HG02885 (cell line): ENCODE results near the gene MFSD6.
"Not testable (repeated sequence)": the region's sequence is repeated elsewhere in the genome, so short reads cannot be mapped to it uniquely, and the experiment has no call there.

Experiments
- ATAC-seq: cut with Tn5 transposase; IDR thresholded peaks from one replicate; pipeline ENCODE4 v1.9.1; 2021; ENCODE audit warnings: mild to moderate bottlenecking; ENCODE audit not compliant: unreplicated experiment, poor library complexity

Gene MFSD6

GRCh38 chr2:190490502-190490901, 82.3 kb downstream of the MFSD6 start:
- ATAC-seq, result no peak

DNA sequence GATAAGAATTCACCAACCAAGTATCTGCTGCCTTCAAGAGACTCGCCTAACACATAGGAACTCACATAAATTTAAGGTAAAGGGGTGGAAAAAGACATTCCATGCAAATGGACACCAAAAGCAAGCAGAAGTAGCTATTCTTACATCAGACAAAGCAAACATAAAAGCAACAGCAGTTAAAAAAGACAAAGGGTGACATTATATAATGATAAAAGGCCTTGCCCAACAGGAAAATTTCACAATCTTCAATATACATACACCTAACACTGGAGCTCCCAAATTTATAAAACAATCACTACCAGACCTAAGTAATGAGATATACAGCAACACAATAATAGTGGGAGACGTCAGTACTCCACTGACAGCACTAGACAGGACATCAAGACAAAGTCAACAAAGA, 84.9 kb downstream of the MFSD6 start:
- no peak for ATAC-seq

DNA sequence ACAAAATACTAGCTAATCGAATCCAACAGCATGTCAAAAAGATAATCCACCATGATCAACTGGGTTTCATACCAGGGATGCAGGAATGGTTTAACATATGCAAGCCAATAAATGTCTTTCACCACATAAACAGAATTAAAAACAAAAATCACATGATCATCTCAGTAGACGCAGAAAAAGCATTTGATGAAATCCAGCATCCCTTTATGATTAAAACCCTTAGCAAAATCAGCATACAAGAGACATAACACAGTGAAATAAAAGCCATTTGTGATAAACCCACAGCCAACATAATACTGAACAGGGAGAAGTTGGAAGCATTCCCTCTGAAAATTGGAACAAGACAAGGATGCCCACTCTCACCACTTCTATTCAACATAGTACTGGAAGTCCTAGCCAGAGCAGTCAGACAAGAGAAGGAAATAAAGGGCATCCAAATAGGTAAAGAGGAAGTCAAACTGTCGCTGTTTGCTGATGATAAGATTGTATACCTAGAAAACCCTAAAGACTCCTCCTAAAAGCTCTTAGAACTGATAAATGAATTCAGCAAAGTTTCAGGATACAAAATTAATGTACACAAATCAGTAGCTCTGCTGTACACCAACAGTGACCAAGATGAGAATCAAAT, 86.6 kb downstream of the MFSD6 start:
- ATAC-seq, result not testable (repeated sequence)

DNA sequence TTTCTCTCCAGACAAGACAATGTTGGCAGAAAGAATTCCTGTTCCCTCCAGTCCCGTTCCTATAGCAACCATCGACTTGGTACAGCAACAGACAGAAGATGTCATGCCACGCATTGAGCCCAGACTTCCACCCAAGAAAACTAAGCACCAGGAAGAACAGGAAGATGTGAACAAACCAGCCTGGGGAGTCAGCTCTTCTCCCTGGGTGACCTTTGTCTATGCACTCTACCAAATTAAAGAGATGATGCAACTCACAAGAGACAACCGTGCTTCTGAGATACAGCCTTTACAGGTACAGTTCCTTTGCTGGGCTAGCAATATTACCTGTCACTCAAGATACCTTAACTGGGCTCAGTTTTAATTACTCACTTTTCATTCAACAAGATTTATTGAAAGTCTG, 89.3 kb downstream of the MFSD6 start:
- ATAC-seq, result no peak

GRCh38 chr2:190499273-190499672, 91.1 kb downstream of the MFSD6 start:
- no peak for ATAC-seq

DNA sequence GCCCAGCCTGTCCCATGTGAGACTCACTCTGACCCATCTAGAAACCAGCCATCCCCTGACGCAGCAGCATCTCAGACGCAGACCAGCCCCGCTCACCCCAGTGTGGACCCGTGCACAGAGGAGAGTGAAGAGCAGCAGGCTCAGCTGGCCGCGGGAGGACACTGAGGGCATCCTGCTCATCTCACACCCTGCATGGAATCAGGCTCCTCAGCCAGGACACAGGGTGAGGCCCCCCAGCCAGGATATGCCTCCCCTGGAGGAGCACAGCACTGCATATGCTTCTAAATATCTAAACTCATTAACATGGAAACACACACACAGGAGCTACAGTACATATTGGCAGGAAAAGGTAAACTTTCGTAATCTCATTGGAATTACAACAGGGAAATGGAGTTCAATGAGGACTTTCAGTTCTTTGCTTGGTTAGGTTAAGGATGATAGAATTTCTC, 91.9 kb downstream of the MFSD6 start:
- ATAC-seq, result no peak

GRCh38 chr2:190501231-190501630, 93.1 kb downstream of the MFSD6 start:
- no peak for ATAC-seq

GRCh38 chr2:190501702-190502407, 93.7 kb downstream of the MFSD6 start:
- ATAC-seq, result no peak

DNA sequence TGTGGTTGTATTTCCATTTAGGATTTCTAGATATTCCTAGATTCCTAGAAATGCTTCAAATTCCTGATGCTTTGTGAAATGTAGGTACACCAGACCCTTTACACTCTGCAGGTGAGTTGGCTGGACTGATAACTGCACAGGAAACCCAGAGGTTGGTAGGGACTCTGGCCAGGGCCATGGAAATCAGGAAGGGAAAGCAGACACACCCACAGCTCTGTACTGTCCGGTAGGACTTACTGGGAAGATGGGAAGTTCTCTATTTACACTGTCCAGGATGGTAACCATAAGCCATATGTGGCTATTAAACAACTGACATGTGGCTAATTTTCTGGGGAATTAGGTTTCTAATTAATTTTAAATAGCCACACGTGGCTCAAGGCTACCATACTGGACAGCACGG, 94.9 kb downstream of the MFSD6 start:
- no peak for ATAC-seq

GRCh38 chr2:190504912-190505311, 96.8 kb downstream of the MFSD6 start:
- ATAC-seq, result no peak

DNA sequence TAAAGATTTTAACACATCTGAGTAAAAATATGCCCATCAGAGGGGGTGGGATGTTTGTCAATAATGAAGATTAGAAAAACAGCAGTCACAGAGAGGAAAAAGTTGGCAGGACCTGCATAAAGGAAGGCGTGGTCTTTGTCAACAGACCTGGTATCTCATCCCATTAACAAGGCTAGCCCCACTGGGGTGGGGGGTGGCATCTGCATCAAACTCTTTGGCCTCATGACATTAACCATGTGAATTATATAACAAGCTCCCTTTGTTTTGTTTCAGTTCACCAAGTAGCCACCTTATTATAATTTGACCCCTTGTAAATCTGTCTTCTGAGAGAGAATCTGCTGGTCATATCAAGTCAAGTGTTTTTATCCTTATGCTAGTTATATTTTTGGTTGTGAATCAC, 97.5 kb downstream of the MFSD6 start:
- no peak for ATAC-seq

- no peak for ATAC-seq
Observed at GRCh38 chr2:190506666-190507065, 98.5 kb downstream of the MFSD6 start.

DNA sequence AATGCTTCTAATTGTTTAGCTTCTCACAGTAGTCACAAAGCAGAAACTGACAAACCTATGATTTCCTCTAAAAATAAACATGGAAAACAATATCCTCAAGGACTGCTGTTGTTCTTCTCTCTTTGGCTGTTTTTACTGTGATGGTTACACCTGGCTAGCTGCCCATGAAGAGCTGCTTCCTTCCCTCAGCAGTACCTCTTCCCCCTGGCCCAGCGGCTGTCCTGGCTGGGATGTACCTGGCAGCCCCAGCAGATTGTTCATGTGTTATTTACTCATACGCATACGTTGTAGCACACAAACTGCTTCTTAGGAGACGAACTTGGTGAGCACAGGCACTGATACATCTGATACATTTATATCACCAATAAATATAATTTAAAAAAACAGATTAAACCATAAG, 99.0 kb downstream of the MFSD6 start:
- ATAC-seq, result no peak

DNA sequence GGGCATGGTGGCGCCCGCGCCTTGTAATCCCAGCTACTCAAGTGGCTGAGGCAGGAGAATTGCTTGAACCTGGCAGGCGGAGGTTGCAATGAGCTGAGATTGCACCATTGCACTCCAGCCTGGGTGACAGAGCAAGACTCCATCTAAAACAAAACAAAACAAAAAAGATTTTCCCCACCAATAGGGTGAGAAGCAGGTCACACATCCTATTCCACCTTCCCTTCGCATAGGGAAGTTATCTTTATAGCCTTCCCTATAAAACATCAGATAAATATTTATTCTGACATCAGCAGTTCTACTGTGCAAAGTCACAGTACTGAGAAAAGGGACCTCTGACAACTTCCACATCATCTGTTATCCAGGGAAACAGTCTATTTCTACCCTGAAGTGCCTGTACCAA, 101.7 kb downstream of the MFSD6 start:
- not testable (repeated sequence) for ATAC-seq

DNA sequence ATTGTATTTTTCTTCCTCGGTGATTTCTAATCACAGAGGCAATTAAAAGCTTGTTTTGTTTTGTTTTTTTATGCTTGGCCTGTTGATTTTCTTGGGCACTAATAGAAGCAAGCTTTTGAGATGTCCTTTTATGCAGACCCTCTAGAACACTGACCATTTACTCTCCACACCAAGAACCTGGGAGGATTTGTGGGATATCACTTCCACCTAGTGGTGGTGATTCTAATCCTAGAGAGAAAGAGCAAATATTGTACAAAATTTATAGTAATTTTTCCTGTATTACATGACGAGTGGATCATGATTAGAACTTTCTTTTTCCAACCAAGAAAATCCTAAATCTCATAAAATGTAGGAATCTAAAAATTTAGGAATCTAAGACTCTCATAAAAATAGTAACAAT, 102.9 kb downstream of the MFSD6 start:
- ATAC-seq, result no peak

GRCh38 chr2:190512539-190513095, 104.5 kb downstream of the MFSD6 start:
- no peak for ATAC-seq

DNA sequence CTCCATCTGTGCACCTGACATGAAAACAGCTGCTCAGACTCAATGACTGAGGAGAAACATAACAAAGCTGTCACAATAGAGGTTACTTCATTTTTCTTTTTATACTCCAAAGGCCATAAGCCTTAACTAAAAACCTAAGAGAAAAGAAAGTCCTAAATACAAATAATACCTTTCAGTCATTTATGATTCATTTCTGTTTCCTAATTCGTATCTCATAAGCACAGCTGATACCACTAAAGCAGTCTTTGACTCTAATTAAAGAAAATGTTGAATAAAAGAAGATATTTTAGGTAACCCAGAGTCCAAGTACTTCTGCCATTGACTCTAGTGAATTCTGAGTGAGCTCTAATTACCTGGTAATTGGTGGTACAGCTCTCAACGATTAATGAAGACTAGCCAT, 105.7 kb downstream of the MFSD6 start:
- ATAC-seq, result no peak

DNA sequence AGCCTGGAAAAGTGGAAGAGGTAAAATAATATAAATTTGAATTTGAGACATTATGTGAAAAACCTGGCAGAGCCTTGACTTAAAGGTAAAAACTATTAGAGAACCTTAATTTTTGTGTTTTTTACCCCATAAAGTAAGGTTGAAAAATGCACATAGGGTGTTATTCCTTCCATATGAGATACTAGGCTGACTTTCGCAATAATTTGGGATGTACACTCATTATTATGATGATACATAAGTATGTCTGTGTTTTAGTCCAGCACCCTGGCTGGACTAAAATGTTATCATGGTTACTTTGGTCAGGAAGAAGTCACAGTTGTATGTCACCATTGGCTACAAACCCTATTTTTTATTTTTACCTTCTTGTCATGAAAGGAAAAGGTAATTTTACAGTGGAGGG, 106.5 kb downstream of the MFSD6 start:
- ATAC-seq, result no peak

- ATAC-seq, result no peak
Observed at GRCh38 chr2:190515687-190516086, 107.5 kb downstream of the MFSD6 start.

DNA sequence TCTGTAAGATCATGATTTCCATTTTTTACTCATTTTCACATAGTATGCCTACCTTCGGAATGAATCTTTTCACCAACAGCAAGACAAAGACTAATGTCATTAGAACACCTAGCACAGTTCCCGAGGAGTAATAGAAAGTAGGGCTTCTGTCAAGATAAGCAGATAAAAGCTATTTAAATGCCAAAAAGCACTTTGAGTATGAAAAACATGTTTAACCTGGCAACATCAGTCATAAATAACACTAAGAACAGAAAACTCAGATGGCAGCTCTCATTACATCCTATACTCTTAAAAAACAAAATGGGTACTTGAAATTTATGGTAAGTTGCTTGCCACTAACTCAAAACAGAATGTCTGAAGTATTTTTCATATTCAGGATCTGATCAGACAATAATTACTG, 109.3 kb downstream of the MFSD6 start:
- ATAC-seq, result no peak

- ATAC-seq, result no peak
Observed at GRCh38 chr2:190519975-190520767, 112.0 kb downstream of the MFSD6 start.
